ENCODE measurements around the gene SLC22A23. TPM values are rescaled to one million over a fixed set of nuclear protein-coding genes. Genes with fewer than 3 reads are reported as not detected.

Gene SLC22A23
- total and polyA plus RNA-seq, 2 donors (not counting 1 experiment from before 2014, with no cell fraction given), result 0.18 to 1.4 TPM

DNA sequence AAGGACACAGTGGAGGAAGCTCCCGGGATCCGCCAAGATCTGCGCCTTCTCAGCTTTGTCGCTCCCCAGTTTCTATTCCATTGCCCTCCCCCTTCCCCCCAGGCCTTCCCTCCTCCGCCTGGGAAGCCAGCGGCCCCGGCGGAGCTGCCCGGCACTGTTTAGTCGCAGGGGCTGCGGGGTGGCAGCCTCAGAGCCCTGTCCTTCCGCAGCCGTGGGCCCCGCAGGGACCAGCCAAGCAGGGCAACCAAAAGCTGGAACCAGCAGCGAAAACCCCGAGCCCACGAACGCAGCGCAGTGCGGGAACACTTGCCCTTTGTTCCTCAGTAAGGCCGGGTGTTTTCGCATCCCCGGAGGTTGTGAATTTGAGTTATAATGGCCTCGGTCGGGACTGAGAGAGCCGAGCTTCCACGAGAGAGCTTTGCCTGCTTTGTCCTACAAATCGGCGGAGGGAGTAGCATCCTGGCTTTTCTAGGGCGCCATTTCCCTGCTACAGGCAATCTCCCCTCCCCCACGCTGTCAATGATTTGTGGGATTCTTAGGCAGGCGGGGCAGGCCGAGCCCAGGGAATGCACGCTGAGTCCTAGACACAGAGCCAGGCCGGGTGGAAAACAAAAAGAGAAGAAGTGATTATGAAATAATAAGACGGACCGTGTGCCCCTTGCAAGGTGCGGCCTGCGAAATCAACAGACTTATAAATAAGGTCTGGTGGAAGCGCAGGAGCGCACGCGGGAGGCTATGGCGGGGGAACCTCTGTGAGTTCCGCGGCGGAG, 225.4 kb downstream of the SLC22A23 start:
- ATAC-seq (ENCODE audit: low read depth), result no peak
- H3K9me3 ChIP-seq (ENCODE audit: control extremely low read depth in 1 of 3, control insufficient read depth in 2 of 3, insufficient read depth in 1 of 3, low read length in 2 of 3), result peaks cover 0 to 37% (median 0%) of the 10 kb centered on the region in 3 donors
- H3K9ac ChIP-seq (ENCODE audit: low read length), result peak overlapping the region; percentile 43
- H2AFZ ChIP-seq (ENCODE audit: insufficient read depth, low read depth, low read length, poor library complexity, severe bottlenecking), result peak overlapping the region; percentile 54
- TF ChIP-seq EZH2 (IDR thresholded peaks at IDR 0.05; ENCODE audit: borderline replicate concordance, insufficient read depth, low read depth, low read length, poor library complexity, severe bottlenecking) (peak; percentile 51), CTCF (IDR thresholded peaks at IDR 0.05) (no peak)
- DNase-seq, result no peak
- CTCF ChIA-PET, result interaction anchor here (4.0 kb wide), 1 partner anchor 20 kb away, joined by 18 read pairs; no protein-coding TSS in a partner anchor
- no peak overlapping the region for H3K27ac ChIP-seq (ENCODE audit: low read length in 2 of 2)
- peaks cover 49% of the 10 kb centered on the region for H3K4me1 Mint-ChIP-seq
- no peak overlapping the region for H3K27ac Mint-ChIP-seq
- H3K27me3 Mint-ChIP-seq, result peaks cover 78% of the 10 kb centered on the region
- peaks cover 0 to 79% (median 61%) of the 10 kb centered on the region in 4 experiments for H3K27me3 ChIP-seq (replicated peaks in 1 of 4; ENCODE audit: control extremely low read depth in 1 of 4, control insufficient read depth in 3 of 4, insufficient read depth in 4 of 4, low read length in 3 of 4)
- H3K4me1 ChIP-seq (ENCODE audit: control insufficient read depth in 2 of 2, insufficient read depth in 2 of 2, low read length in 2 of 2), result peaks cover 55 to 57% of the 10 kb centered on the region in 2 donors
- peak overlapping the region in 3 of 5 experiments; percentile 13 to 46 (median 33) for H3K4me3 ChIP-seq (ENCODE audit: control extremely low read depth in 1 of 5, extremely low read depth in 1 of 5, insufficient read depth in 1 of 5, low read depth in 2 of 5, low read length in 4 of 5)
- POLR2A ChIA-PET, result no interaction called here
- no peaks in the 10 kb centered on the region for H3K79me2 ChIP-seq (ENCODE audit: control insufficient read depth, insufficient read depth, low read length)
- no peaks in the 10 kb centered on the region for H4K20me1 ChIP-seq (ENCODE audit: control insufficient read depth, insufficient read depth, low read length, poor library complexity, severe bottlenecking)
- intact Hi-C loops (cut with micrococcal nuclease), result no loop called here
- no peaks in the 10 kb centered on the region for H3K36me3 ChIP-seq (replicated peaks in 1 of 2; ENCODE audit: control extremely low read depth in 1 of 2, control insufficient read depth in 1 of 2, extremely low read depth in 1 of 2, insufficient read depth in 2 of 2, low read length in 1 of 2)
- H3K9me3 Mint-ChIP-seq (ENCODE audit: insufficient read depth), result no peaks in the 10 kb centered on the region
- peak overlapping the region; percentile 49 for H3K4me3 Mint-ChIP-seq
- 5% methylated on average over 46 of the region's 47 CpGs for WGBS (ENCODE audit: insufficient coverage)
- peak overlapping the region; percentile 75 for H3K4me2 ChIP-seq (replicated peaks; ENCODE audit: low read depth, low read length, poor library complexity, severe bottlenecking)

GRCh38 chr6:3230900-3231246, 226.0 kb downstream of the SLC22A23 start:
- peaks cover 0 to 37% (median 0%) of the 10 kb centered on the region in 3 donors for H3K9me3 ChIP-seq (ENCODE audit: control extremely low read depth in 1 of 3, control insufficient read depth in 2 of 3, insufficient read depth in 1 of 3, low read length in 2 of 3)
- peak overlapping the region; percentile 75 for H3K4me2 ChIP-seq (replicated peaks; ENCODE audit: low read depth, low read length, poor library complexity, severe bottlenecking)
- ChIA-PET CTCF (interaction anchor here (4.0 kb wide), 1 partner anchor 21 kb away, joined by 18 read pairs; no protein-coding TSS in a partner anchor), POLR2A (no interaction called here)
- no peak overlapping the region for H3K27ac ChIP-seq (ENCODE audit: low read length in 2 of 2)
- H3K36me3 ChIP-seq (replicated peaks in 1 of 2; ENCODE audit: control extremely low read depth in 1 of 2, control insufficient read depth in 1 of 2, extremely low read depth in 1 of 2, insufficient read depth in 2 of 2, low read length in 1 of 2), result no peaks in the 10 kb centered on the region
- Mint-ChIP-seq H3K27me3 (peaks cover 77% of the 10 kb centered on the region), H3K27ac (no peak overlapping the region), H3K4me1 (peaks cover 53% of the 10 kb centered on the region), H3K4me3 (peak overlapping the region; percentile 49), H3K9me3 (ENCODE audit: insufficient read depth) (no peaks in the 10 kb centered on the region)
- TF ChIP-seq EZH2 (IDR thresholded peaks at IDR 0.05; ENCODE audit: borderline replicate concordance, insufficient read depth, low read depth, low read length, poor library complexity, severe bottlenecking) (no peak), CTCF (IDR thresholded peaks at IDR 0.05) (no peak)
- peaks cover 58 to 59% of the 10 kb centered on the region in 2 donors for H3K4me1 ChIP-seq (ENCODE audit: control insufficient read depth in 2 of 2, insufficient read depth in 2 of 2, low read length in 2 of 2)
- peaks cover 0 to 82% (median 64%) of the 10 kb centered on the region in 4 experiments for H3K27me3 ChIP-seq (replicated peaks in 1 of 4; ENCODE audit: control extremely low read depth in 1 of 4, control insufficient read depth in 3 of 4, insufficient read depth in 4 of 4, low read length in 3 of 4)
- H3K4me3 ChIP-seq (ENCODE audit: control extremely low read depth in 1 of 5, extremely low read depth in 1 of 5, insufficient read depth in 1 of 5, low read depth in 2 of 5, low read length in 4 of 5), result peak overlapping the region in 1 of 5 experiments; percentile 46
- no peak overlapping the region for H3K9ac ChIP-seq (ENCODE audit: low read length)
- H4K20me1 ChIP-seq (ENCODE audit: control insufficient read depth, insufficient read depth, low read length, poor library complexity, severe bottlenecking), result no peaks in the 10 kb centered on the region
- ATAC-seq (ENCODE audit: low read depth), result no peak
- peak overlapping the region; percentile 54 for H2AFZ ChIP-seq (ENCODE audit: insufficient read depth, low read depth, low read length, poor library complexity, severe bottlenecking)
- intact Hi-C loops (cut with micrococcal nuclease), result no loop called here
- 13% methylated on average over 4 of the region's 11 CpGs for WGBS (ENCODE audit: insufficient coverage)
- H3K79me2 ChIP-seq (ENCODE audit: control insufficient read depth, insufficient read depth, low read length), result no peaks in the 10 kb centered on the region
- DNase-seq, result peak; percentile 55
